GM19455 (cell line): ENCODE measurements around the gene USPL1.
"Not testable (repeated sequence)": the region's sequence is repeated elsewhere in the genome, so short reads cannot be mapped to it uniquely, and the experiment has no call there.

Source experiments
- ATAC-seq: cut with Tn5 transposase; IDR thresholded peaks from one replicate; pipeline ENCODE4 v1.9.1; 2021; ENCODE audit not compliant: unreplicated experiment

Gene USPL1

GRCh38 chr13:30615866-30616541 lies 1.7 kb upstream of the USPL1 start:
- no peak for ATAC-seq

- ATAC-seq: peak; percentile 26
Observed at GRCh38 chr13:30616927-30617314, 799 bp upstream of the USPL1 start.

GRCh38 chr13:30618186-30618929 lies 638 bp downstream of the USPL1 start:
- peak; percentile 0 for ATAC-seq

- ATAC-seq: no peak
Observed at GRCh38 chr13:30618930-30619279, 1.2 kb downstream of the USPL1 start.

GRCh38 chr13:30619731-30620130 lies 2.0 kb downstream of the USPL1 start:
- ATAC-seq: no peak

- ATAC-seq: no peak
Observed at GRCh38 chr13:30620941-30621340, 3.2 kb downstream of the USPL1 start.

- ATAC-seq: no peak
Observed at GRCh38 chr13:30622551-30622950, 4.8 kb downstream of the USPL1 start.

- ATAC-seq: no peak
Observed at GRCh38 chr13:30623392-30623791, 5.7 kb downstream of the USPL1 start.

GRCh38 chr13:30624630-30625029 lies 6.9 kb downstream of the USPL1 start:
- no peak for ATAC-seq

GRCh38 chr13:30629527-30629926 lies 11.8 kb downstream of the USPL1 start:
- no peak for ATAC-seq

- ATAC-seq: no peak
Observed at GRCh38 chr13:30633861-30634260, 16.1 kb downstream of the USPL1 start.

- ATAC-seq: no peak
Observed at GRCh38 chr13:30634838-30635237, 17.1 kb downstream of the USPL1 start.

GRCh38 chr13:30638301-30638700 lies 20.6 kb downstream of the USPL1 start:
- no peak for ATAC-seq

- ATAC-seq: no peak
Observed at GRCh38 chr13:30639671-30640070, 22.0 kb downstream of the USPL1 start.

GRCh38 chr13:30641173-30641572 lies 23.5 kb downstream of the USPL1 start:
- ATAC-seq: not testable (repeated sequence)

- no peak for ATAC-seq
Observed at GRCh38 chr13:30645629-30646028, 27.9 kb downstream of the USPL1 start.

GRCh38 chr13:30647420-30647819 lies 29.7 kb downstream of the USPL1 start:
- no peak for ATAC-seq

- ATAC-seq: no peak
Observed at GRCh38 chr13:30647824-30648521, 30.3 kb downstream of the USPL1 start.

- no peak for ATAC-seq
Observed at GRCh38 chr13:30648522-30649012, 30.8 kb downstream of the USPL1 start.

GRCh38 chr13:30651648-30652047 lies 33.9 kb downstream of the USPL1 start:
- ATAC-seq: not testable (repeated sequence)

- no peak for ATAC-seq
Observed at GRCh38 chr13:30652746-30653386, 35.1 kb downstream of the USPL1 start.
